ENCODE results near the gene NEK5. TPM values are rescaled to one million over a fixed set of nuclear protein-coding genes. Genes with fewer than 3 reads are reported as not detected.

The NEK5 gene
- 4.8 TPM for total RNA-seq

GRCh38 chr13:52128714-52129700, at the start of gene NEK5:
Gene NEK5 (minus strand): TSS chr13:52129073. CDS start chr13:52127482, 1,591 bp downstream.

GRCh38 chr13:52159159-52159982, 30.5 kb upstream of the NEK5 start, which contains the start of gene NEK3:
Gene NEK3 (minus strand): TSS chr13:52159597. CDS start chr13:52156191, 3,406 bp downstream.

GRCh38 chr13:52024481-52024880, 104.4 kb downstream of the NEK5 start, which contains the start of gene UTP14C:
Gene UTP14C (plus strand): TSS chr13:52024691. CDS start chr13:52028805, 4,114 bp downstream.

GRCh38 chr13:52011632-52012511, 117.0 kb downstream of the NEK5 start, which contains the start of gene ALG11:
Gene ALG11 (plus strand): TSS chr13:52012398. CDS start chr13:52012419, 21 bp downstream.

GRCh38 chr13:52010890-52011631, 117.8 kb downstream of the NEK5 start, which contains the start of gene ATP7B:
Gene ATP7B (minus strand): TSS chr13:52011450. CDS start chr13:52011337, 113 bp downstream.

Other genes with a start within 250 kb of the NEK5 start
- 13.1 TPM for gene ATP7B, start 117.6 kb downstream of the NEK5 start, total RNA-seq
- gene ALG11, start 116.7 kb downstream of the NEK5 start, total RNA-seq, result 26.8 TPM
- 32.8 TPM for gene UTP14C, start 104.4 kb downstream of the NEK5 start, total RNA-seq
- 9.9 TPM for gene NEK3, start 30.5 kb upstream of the NEK5 start, total RNA-seq